ENCODE data around the gene NECTIN1. TPM values are rescaled to one million over a fixed set of nuclear protein-coding genes. Genes with fewer than 3 reads are reported as not detected.

NECTIN1 gene, protein sequence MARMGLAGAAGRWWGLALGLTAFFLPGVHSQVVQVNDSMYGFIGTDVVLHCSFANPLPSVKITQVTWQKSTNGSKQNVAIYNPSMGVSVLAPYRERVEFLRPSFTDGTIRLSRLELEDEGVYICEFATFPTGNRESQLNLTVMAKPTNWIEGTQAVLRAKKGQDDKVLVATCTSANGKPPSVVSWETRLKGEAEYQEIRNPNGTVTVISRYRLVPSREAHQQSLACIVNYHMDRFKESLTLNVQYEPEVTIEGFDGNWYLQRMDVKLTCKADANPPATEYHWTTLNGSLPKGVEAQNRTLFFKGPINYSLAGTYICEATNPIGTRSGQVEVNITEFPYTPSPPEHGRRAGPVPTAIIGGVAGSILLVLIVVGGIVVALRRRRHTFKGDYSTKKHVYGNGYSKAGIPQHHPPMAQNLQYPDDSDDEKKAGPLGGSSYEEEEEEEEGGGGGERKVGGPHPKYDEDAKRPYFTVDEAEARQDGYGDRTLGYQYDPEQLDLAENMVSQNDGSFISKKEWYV
- 0.76 and 5.2 TPM in 2 replicates for total RNA-seq (2014; rRNA removed; shearing (Covaris generic))
- polyA plus RNA-seq (2016; fragmentation: Nextera tagmentation; extraction: Ambion mirVana): 1.0 and 1.3 TPM in 2 replicates

DNA sequence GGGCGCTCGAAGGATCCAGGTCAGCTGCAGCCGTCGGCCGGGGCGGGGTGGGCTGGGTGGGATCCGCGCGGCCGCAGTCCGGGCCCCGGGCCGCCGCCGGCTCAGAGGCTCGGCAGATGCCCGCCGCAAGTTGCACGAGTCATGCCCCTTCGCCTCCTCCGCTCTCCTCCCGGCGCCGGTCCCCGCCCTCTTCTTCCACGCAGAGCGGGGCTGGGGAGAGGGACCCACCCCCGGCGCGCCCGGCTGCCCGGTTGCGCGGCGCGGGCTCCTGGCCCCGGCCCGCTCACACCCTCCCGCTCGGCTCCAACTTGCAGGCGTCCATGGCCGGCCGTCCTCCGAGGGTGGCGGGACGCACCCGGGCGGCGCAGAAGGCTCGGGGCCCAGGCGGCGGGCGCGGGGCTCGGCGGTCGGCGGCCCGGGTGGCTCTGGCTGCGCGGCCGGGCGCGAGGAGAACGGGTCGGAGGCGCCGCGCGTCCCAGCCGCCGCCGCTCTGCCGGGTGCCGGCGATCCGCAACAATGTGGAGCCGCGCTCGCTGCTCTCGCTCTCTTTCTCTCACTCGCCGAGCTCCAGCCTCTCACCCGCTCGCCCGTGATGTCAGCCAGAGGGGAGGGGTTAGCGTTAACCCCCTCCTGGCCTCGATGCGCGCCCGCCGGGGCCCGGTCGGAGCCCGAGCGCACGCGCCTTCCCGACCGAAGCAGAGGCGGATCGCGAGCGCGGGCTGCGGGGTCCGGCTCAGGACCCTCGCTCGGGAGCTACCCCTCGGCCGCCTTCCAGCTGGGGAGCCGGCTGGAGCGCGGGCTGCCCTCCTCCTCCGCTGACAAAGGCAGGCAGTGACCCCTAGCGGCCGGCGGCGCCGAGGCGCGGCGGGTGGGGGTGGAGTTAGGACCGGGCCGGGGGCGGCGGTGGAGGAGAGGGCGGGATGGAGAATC is at the start of gene NECTIN1:
Gene NECTIN1, minus strand, starts transcription at position 550 of the 930 bp plus-strand sequence. CDS start 647 bp downstream, outside the sequence.
- no peaks in the 10 kb centered on the region for H3K27me3 ChIP-seq (replicated peaks; ENCODE audit: insufficient read depth)
- 1% methylated on average over 79 to 116 of the region's 128 CpGs for WGBS, 2 experiments (ENCODE audit: low coverage in 1 of 2, low lambda C conversion rate in 2 of 2, missing lambda C conversion rate in 2 of 2)
- no peaks in the 10 kb centered on the region for H3F3A ChIP-seq (ENCODE audit: insufficient read depth)
- in situ Hi-C loops (cut with MboI): no loop called here
- peak within 1 kb of the TSS; percentile 76 for H3K4me3 ChIP-seq
- H3K4me2 ChIP-seq (ENCODE audit: unreplicated experiment): peak within 1 kb of the TSS; percentile 88
- H4K20me1 ChIP-seq (ENCODE audit: insufficient read depth): no peaks in the 10 kb centered on the region
- H2AFZ ChIP-seq: peak within 1 kb of the TSS; percentile 90
- H3K27ac ChIP-seq: peak within 1 kb of the TSS; percentile 44; the same call in 1 of the 2 replicates
- peak; percentile 94 for DNase-seq
- H3K9me3 ChIP-seq (ENCODE audit: low read depth): no peaks in the 10 kb centered on the region
- no peak for TF ChIP-seq EZH2 (IDR thresholded peaks at IDR 0.05; ENCODE audit: insufficient read depth, poor library complexity, severe bottlenecking)
- TF ChIP-seq EZH2phosphoT487 (IDR thresholded peaks at IDR 0.05; ENCODE audit: insufficient read depth, low read depth): no peak
- peak within 1 kb of the TSS; percentile 74 for H3K9ac ChIP-seq
- no peaks in the 10 kb centered on the region for H3K36me3 ChIP-seq (ENCODE audit: low read depth)
- H3K4me1 ChIP-seq (ENCODE audit: insufficient read depth): peaks cover 4% of the 10 kb centered on the region
- H3K79me2 ChIP-seq (ENCODE audit: insufficient read depth): peaks cover 11% of the 10 kb centered on the region
- H3K9me2 ChIP-seq (ENCODE audit: insufficient read depth): no peaks in the 10 kb centered on the region

DNA sequence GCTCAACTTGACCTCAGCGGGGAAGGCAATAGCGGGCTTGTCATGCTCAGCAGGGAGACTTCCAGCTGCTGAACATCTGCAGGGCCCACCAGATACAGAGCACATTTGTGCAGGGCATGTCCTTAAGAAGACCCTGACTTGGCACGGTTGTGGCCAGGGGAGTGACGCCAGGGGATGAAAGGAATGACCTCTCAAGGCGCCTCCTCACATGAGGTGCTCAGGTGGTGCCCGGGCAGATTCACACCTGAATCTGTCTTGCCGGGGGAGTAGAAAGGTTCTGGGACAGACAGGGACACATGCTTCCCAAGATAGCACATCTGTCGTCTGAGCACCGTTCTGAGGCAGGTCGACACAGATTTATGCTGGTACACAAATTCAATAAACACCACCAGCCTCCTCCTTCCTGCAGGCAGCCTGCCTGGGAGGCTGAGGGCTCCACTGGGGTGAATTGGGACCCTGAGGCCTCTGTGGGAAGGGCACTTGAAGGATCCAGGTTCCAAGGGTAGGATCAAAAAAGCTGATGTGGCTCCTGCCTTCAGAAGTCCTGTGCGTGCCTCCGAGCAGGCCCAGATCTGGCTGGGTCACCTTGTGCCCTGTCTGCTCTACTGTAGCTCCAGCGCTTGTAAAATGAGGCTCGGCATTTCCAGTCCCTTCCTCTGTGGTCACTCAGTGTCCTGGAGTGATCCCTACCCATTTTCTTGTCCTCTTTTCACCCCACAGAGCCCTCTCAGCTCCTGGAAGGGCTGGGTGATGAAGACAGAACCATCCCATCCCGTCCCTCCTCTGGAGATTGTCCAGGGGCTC is 49.6 kb upstream of the NECTIN1 start:
- Histone ChIP-seq H3K9me2 (ENCODE audit: insufficient read depth) (no peaks in the 10 kb centered on the region), H3K9ac (no peak overlapping the region), H3K9me3 (ENCODE audit: low read depth) (no peaks in the 10 kb centered on the region), H3K27ac (no peak overlapping the region), H3K4me1 (ENCODE audit: insufficient read depth) (peaks cover 4% of the 10 kb centered on the region; the same call in 1 of the 2 replicates), H4K20me1 (ENCODE audit: insufficient read depth) (no peaks in the 10 kb centered on the region), H3K4me2 (ENCODE audit: unreplicated experiment) (no peak overlapping the region), H3K79me2 (ENCODE audit: insufficient read depth) (no peaks in the 10 kb centered on the region), H3K36me3 (ENCODE audit: low read depth) (no peaks in the 10 kb centered on the region), H3F3A (ENCODE audit: insufficient read depth) (no peaks in the 10 kb centered on the region), H2AFZ (no peak overlapping the region), H3K27me3 (replicated peaks; ENCODE audit: insufficient read depth) (peaks cover 26% of the 10 kb centered on the region), H3K4me3 (no peak overlapping the region)
- in situ Hi-C loops (cut with MboI): no loop called here
- DNase-seq: no peak
- TF ChIP-seq EZH2phosphoT487 (IDR thresholded peaks at IDR 0.05; ENCODE audit: insufficient read depth, low read depth): no peak
- no peak for TF ChIP-seq EZH2 (IDR thresholded peaks at IDR 0.05; ENCODE audit: insufficient read depth, poor library complexity, severe bottlenecking)
- 35 to 44% methylated on average over 15 of the region's 15 CpGs for WGBS, 2 experiments (ENCODE audit: low coverage in 1 of 2, low lambda C conversion rate in 2 of 2, missing lambda C conversion rate in 2 of 2)

DNA sequence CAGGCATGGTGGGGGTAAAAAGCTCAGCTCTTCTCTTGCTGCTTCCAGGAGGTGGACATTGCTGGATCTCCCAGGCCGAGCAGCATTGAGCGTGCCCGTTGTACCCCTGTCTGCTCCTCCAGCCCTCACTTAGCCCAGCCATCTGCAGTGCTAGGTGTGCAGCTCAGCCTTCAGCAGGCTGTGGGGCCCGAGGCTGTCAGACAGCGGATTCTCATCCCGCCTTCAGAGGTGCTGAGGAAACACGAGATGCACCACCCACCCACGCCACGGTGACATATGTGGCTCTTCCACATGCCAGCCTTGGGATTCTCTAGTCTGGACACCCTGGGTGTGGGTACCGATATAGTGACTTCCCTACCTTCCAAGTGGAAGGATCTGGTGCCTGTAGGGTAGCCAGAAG is 48.9 kb upstream of the NECTIN1 start:
- Histone ChIP-seq H3K4me1 (ENCODE audit: insufficient read depth) (peaks cover 3% of the 10 kb centered on the region; the same call in 1 of the 2 replicates), H3K4me2 (ENCODE audit: unreplicated experiment) (no peak overlapping the region), H3K9me3 (ENCODE audit: low read depth) (no peaks in the 10 kb centered on the region), H3K36me3 (ENCODE audit: low read depth) (no peaks in the 10 kb centered on the region), H3K9me2 (ENCODE audit: insufficient read depth) (no peaks in the 10 kb centered on the region), H4K20me1 (ENCODE audit: insufficient read depth) (no peaks in the 10 kb centered on the region), H3K4me3 (no peak overlapping the region), H3K27me3 (replicated peaks; ENCODE audit: insufficient read depth) (peaks cover 26% of the 10 kb centered on the region), H3K79me2 (ENCODE audit: insufficient read depth) (no peaks in the 10 kb centered on the region), H3K27ac (no peak overlapping the region), H3F3A (ENCODE audit: insufficient read depth) (no peaks in the 10 kb centered on the region), H3K9ac (no peak overlapping the region), H2AFZ (no peak overlapping the region)
- in situ Hi-C loops (cut with MboI): no loop called here
- 53 to 60% methylated on average over 10 of the region's 10 CpGs for WGBS, 2 experiments (ENCODE audit: low coverage in 1 of 2, low lambda C conversion rate in 2 of 2, missing lambda C conversion rate in 2 of 2)
- TF ChIP-seq EZH2phosphoT487 (IDR thresholded peaks at IDR 0.05; ENCODE audit: insufficient read depth, low read depth): no peak
- TF ChIP-seq EZH2 (IDR thresholded peaks at IDR 0.05; ENCODE audit: insufficient read depth, poor library complexity, severe bottlenecking): no peak
- no peak for DNase-seq
